AG09309 (cell line): Measurements from ENCODE around the gene KREMEN2.

Source experiments
- DNase-seq: peaks from one replicate; pipeline ENCODE4 v3.0.0-alpha.2; 2010; ENCODE audit warnings: low read depth
- H3K4me3 ChIP-seq: 2 replicates; pipeline ENCODE4 v1.5.1; 2011; ENCODE audit warnings: mild to moderate bottlenecking, low read depth, low read length, moderate library complexity; ENCODE audit not compliant: control insufficient read depth
- CTCF ChIP-seq: IDR thresholded peaks from 2 replicates; pipeline ENCODE4 v1.5.1; 2011; ENCODE audit warnings: mild to moderate bottlenecking, low read depth, low read length, inconsistent platforms; ENCODE audit not compliant: insufficient read depth, control insufficient read depth; ENCODE audit errors: missing control alignments

Gene KREMEN2

GRCh38 chr16:2952679-2953078 lies 11.4 kb upstream of the KREMEN2 start:
- DNase-seq = no peak
- no peak for TF ChIP-seq CTCF
- H3K4me3 ChIP-seq = no peak overlapping the region

DNA sequence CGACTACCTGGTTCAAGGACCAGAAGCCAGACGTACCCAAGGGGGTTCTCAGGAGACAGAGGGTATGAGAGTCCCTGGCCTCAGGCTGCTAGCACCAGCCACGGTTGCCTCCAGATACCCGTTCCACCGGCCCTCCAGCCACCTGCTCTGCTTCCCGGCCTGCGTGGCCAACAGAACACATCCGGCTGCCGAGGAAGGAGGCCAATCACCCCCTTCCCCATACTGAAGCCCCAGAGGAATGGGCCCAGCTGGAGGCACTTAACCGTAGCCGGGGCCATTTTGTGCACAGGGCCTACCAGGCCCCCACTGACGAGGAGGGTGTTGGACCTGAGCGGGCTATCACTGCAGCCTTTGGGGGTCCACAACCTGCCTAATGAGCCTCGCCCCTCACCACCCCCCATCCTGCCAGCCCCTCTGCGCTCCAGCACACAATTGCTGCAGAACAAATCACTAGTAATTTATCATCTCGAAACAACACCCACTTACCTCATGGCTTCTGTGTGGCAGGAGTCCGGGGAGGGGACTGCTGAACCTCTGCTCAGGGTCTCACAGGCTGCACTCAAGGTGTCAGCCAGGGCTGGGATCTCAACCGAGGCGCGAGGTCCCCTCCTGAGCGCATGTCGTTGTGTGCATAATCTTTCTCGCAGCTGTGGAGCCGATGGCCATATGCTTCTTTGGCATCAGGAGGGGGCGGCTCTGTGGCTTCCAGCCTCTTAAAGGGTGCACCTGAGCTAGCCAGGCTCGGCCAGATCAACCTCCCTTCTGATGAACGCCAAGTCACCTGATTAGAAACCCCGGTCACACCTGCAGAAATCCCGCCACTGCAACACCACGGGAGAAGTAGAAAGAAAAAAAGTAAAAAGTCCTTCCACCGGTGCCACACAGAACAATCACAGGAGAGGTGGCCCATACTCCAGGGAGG lies 10.1 kb upstream of the KREMEN2 start:
- DNase-seq = no peak
- no peak for TF ChIP-seq CTCF
- no peak overlapping the region for H3K4me3 ChIP-seq

GRCh38 chr16:2954656-2955381 lies 9.3 kb upstream of the KREMEN2 start:
- no peak for DNase-seq
- H3K4me3 ChIP-seq = no peak overlapping the region
- no peak for TF ChIP-seq CTCF

DNA sequence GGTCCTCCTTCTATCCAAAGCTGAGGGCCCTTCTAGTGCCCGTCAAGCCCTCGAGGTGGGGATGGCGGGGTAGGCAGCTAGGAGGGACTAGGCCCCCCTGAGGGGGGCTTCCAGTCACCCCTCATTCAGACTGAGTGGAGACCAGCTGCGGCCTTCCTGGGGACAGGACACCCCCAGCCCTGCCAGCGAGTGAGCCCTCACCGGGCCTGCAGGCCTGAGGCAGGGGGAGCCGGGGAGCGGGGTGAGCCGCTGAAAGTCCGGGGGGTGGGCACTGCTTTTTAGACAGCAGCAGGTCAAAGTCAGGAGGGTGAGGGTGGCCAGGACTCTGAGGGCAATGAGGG lies 8.7 kb upstream of the KREMEN2 start:
- TF ChIP-seq CTCF = no peak
- DNase-seq = no peak
- H3K4me3 ChIP-seq = no peak overlapping the region

GRCh38 chr16:2955779-2956578 lies 8.1 kb upstream of the KREMEN2 start:
- TF ChIP-seq CTCF = no peak
- H3K4me3 ChIP-seq = no peak overlapping the region
- DNase-seq = no peak

DNA sequence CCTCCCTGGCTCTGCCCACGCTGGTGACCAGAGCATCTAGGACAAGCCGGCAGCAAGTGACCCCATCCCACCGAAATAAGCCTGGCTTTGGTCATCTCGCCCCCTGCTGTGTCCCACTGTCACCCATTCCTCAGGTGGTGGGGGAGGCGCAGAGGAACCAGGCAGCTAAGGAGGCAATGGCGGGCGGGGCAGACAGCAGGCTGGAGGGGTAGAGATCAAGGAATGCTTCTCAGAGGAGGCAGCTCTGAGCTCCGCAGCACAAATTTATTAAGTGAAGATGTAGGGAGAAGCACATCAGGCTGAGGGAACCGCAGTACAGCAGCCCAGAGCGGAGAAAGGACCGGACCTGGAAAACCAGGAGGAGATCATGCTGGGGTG lies 7.5 kb upstream of the KREMEN2 start:
- TF ChIP-seq CTCF = no peak
- H3K4me3 ChIP-seq = no peak overlapping the region
- DNase-seq = no peak
